Measurements from ENCODE around the gene DLG2.
"Not testable (repeated sequence)": the region's sequence is repeated elsewhere in the genome, so short reads cannot be mapped to it uniquely, and the experiment has no call there.

The DLG2 gene

DNA sequence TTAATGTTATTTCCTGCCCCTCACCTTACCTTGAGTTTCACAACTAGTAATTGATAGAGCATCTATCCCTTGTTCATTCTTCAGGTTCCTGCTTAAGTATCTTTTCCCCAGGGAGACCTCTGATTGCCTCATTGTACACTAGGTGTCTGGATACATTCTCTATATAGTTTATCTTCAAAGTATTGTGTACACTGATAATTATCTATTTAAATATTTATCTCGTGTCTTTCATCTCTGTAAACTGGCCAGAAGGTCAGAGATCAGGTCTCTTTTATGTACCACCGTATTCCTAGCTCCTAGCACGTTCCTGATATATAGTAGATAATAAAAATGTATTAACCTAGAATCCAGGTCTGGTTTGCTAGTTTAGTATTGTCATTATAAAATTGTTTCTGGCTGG, 7.6 kb upstream of the DLG2 start:
- no peak for DNase-seq

DNA sequence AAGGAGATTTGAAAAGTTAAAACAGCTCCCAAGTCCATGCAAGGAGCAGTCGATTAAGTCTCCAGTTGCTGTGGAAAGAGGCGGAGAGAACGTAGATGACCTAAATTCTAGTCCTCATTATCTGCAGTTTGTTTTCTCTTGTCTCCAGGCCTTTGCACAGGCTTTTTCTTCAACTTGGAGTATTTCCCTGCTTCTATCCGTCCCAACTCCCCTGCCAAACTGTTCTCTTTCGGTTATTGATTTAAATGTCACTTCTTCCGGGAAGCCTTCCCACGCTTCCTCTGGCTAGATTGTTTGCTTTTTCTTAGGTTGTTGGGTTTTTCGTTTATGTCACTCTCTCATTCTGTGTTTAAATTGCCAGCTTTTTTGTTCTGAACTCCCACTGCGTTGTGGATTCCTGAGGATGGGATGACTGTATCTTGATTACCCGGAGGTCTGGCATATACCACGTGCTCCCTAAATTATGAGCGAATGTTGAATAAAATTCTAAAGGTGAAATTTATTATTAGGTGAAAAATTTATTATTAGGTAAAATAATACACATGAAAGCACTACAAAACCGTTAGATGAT, 1.7 kb upstream of the DLG2 start:
- DNase-seq, result no peak

DNA sequence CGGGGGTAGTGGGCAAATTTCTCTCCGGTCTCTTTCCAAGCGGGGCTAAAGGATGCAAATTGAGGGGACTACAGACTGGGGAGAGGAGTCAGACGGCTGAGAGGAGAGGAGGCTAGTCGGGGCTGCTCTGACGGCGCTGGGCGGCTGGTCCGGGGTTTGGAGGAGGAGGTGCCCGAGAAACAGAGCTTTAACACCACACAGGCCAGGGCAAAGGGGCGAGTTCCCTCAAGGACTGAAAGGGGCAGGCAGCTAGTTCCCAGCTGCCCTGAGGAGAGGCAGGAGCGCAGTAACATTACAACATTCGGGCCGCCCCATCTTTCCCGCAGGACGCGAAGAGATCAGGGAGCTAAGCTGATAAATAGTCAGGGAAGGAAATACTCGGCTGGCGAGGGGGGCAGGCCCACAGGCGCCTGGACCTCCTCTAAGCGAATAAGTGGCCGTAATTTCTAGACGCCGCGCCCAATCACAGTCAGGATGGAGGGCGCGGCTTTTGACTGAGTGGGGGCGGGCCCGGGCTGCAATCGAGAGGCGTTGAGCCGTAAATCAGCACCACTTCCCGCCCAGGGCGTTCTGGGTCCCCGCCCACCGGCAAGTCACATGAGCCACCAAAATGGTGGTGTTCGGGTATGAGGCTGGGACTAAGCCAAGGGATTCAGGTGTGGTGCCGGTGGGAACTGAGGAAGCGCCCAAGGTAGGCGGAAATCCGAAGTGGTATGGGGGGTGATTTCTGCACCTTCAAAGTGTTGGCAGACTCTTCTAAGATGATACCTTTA, 1.0 kb upstream of the DLG2 start, which contains the start of gene TMEM126B:
Gene TMEM126B (plus strand): TSS at position 596 of the 773 bp plus-strand sequence. CDS start 15 bp downstream, at position 611.
- DNase-seq, result peak; percentile 92

DNA sequence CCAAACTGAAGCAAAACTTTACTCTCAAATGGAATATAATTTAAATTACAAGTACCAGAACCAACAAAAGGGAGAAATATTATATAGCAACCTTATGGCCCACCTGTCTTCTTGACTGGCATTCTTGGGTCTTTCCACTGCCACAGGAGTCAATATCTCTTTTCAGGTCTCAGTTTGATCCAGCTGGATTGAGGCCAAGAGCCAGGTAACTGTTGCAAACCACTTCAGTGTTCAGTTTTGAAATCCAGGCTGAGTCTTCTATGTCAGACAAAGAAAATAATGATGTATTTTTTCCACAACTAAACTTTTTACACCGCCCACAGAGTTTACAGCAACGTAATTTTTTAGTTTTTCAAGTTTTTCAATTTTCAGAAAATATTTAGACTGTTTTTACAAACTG, 648 bp downstream of the DLG2 start:
- peak; percentile 4 for DNase-seq

DNA sequence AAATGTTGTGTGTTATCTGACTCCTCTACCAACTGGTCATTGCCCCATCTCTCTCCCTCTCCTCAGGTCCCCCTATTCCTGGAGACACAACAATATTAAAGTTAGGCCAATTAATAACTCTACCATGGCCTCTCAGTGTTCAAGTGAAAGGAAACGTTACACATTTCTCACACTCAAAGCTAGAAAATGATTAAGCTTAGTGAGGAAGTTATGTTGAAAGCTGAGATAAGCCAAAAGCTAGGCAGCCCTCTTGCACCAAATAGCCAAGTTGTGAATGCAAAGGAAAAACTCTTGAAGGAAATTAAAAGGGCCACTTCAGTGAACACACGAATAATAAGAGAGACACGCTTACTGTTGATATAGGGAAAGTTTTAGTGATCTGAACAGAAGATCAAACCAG, 6.9 kb downstream of the DLG2 start:
- DNase-seq, result no peak

DNA sequence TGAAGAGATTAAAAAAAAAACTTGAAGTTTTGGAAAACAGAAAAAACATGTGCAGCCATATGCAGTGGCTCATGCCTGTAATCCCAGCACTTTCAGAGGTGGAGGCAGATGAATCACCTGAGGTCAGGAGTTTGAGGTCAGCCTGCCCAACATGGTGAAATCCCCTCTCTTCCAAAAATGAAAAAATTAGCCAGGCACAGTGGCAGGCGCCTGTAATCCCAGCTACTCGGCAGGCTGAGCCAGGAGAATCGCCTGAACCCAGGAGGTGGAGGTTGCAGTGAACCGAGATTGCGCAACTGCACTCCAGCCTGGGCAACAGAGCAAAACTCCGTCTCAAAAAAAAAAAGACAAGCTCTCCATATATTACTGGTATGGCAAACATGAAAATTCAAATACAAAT, 7.6 kb downstream of the DLG2 start:
- DNase-seq, result no peak

DNA sequence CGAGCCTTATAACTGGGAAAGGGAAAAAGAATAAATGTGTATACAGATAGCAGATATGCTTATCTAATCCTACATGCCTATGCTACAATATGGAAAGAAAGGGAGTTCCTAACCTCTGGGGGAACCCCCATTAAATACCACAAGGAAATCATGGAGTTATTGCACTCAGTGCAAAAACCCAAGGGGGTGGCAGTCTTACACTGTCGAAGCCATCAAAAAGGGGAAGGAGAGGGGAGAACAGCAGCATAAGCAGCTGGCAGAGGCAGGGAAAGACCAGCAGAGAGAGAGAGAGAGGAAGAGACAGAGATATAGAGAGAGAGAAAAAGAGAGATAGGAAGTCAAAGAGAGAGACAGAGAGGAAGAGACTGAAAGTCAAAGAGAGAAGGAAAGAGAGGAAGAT, 15.5 kb downstream of the DLG2 start:
- DNase-seq, result not testable (repeated sequence)

DNA sequence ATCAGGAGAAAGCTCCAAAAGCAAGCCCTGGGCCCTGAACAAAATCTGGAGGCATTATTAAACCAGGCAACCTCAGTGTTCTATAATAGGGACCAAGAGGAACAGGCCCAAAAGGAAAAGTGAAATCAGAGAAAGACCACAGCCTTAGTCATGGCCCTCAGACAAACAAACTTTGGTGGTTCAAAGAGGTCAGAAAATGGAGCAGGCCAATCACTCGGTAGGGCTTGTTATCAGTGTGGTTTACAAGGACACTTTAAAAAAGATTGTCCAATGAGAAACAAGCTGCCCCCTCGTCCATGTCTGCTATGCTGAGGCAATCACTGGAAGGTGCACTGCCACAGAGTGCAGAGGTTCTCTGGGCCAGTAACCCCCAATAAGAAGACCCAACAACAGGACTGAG, 17.9 kb downstream of the DLG2 start:
- not testable (repeated sequence) for DNase-seq

DNA sequence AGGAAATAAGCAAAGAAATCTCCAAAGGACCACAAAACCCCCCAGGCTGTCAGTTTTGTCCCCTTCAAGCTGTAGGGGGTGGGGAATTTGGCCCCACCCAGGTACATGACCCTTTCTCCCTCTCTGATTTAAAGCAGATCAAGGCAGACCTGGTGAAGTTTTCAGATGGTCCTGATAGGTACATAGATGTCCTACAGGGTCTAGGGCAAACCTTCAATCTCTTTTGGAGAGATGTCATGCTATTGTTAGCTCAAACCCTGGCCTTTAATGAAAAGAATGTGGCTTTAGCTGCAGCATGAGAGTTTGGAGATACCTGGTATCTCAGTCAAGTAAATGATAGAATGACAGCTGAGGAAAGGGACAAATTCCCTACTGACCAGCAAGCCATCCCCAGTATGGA, 18.5 kb downstream of the DLG2 start:
- not testable (repeated sequence) for DNase-seq

DNA sequence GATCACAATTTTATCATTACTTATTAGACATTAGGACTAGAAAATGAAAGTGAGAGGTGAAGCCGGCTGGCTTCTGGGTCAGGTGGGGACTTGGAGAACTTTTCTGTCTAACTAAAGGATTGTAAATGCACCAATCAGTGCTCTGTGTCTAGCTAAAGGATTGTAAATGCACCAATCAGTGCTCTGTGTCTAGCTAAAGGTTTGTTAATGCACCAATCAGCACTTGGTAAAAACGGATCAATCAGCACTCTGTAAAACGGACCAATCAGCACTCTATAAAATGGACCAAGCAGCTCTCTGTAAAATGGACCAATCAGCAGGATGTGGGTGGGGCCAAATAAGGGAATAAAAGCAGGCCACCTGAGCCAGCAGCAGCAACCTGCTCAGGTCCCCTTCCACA, 20.9 kb downstream of the DLG2 start:
- DNase-seq, result not testable (repeated sequence)

DNA sequence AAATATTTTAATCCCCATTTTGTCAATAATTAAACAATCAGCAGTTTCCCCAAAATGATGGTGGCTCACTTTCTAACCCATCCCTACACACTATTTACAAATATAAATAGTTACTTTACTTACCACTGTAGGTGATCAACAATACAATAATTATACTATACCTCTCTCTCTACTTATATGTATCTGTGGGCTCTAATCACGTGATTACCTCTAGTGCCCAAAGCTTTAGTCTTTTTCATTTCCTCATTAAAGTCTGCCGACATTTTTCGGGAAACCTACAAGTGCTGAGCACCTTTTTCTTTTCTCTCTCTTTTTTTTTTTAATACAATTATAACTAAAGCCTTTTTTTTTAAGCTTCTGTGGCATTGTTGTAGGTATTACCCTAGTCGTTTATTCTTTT, 23.9 kb downstream of the DLG2 start:
- no peak for DNase-seq

DNA sequence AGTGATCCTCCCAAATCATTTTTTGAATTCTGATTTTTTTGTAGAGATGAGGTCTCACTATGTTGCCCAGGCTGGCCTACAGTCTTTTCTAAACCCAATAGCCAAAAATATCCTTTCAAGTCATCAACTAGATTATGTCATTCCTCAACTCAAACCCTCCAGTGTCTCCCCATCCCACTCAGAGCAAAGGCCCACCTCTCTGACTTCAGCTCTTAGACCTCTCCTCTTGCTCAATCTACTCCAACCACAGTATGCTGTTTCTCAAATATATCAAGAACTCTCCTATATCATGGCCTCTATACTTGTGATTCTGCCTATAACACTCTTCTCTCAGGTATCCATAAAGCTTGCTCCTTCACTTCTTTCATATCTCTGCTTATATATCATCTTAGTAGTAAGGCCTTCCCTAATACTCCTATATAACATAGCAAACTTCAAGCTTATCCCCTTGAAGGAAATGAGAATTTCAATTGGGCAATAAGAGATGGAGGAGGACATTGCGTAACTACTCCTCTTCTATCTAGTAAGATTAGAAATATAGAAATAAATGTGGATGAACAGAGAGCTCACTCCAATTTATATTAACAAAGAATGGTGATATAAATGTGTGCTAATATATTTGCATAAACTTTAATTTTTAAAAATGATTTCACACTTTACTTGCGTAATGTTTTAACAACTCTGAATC, 24.5 kb downstream of the DLG2 start:
- no peak for DNase-seq

DNA sequence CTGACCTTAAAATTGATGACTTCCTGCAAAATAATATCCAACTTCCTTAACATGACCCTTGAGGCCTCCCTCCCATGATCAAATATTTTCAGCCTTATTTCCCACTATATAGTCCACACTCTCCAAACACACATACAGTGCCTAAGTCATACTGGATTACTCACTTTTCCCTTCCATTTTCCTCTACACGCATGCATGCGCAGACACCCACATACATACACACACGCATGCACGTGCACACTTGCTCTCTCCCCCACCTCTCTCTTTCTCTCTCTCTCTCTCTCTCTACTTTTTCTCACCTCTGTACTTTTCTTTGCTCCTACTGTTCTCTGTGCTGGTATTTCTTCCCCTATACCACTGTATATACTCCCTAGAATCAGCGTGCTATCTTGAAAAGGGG, 28.1 kb downstream of the DLG2 start:
- DNase-seq, result no peak

DNA sequence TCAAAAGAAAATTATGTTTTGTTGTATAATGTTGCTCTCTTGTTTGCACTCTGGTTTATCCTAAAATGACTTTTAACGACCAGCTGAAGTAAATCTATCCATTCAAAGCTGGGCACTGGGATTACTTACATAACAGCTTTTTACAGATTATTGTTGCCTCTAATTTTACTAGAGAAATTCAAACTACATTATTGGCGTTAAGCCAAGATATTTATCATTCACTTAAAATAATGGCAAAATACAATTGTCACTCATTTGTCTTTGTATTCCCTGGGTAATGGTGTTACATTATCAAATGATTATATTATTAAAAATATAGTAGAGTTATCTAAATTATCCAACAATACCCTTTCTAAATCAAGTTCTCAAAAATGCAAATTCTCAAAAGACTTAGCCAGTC, 30.3 kb downstream of the DLG2 start:
- no peak for DNase-seq

DNA sequence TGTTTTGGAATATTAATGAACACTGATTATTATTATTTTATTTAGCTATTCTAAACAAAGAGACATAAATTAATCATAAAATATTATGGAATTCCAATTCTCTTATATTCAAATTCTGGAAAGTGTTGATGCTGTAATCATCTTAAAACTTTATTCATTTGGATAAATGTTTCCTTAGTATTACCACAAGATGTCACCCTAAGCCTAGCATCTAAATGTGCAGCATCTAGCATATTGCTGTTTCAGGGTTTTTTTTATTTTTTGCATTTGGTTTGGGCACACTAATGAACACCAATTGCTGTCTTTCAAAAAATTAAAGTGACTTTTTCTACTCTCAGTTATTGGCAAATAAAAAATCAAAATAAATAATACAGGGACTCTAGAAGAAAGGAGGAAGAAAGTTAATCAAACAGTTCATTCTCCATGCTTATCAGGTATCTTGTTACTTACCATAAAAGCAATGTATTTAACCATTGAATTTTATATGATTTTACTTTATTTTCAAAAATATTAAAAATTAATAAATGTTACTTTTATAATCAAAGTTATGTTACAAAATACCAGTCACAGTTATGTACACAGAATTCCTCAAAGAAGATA, 31.8 kb downstream of the DLG2 start:
- no peak for DNase-seq

DNA sequence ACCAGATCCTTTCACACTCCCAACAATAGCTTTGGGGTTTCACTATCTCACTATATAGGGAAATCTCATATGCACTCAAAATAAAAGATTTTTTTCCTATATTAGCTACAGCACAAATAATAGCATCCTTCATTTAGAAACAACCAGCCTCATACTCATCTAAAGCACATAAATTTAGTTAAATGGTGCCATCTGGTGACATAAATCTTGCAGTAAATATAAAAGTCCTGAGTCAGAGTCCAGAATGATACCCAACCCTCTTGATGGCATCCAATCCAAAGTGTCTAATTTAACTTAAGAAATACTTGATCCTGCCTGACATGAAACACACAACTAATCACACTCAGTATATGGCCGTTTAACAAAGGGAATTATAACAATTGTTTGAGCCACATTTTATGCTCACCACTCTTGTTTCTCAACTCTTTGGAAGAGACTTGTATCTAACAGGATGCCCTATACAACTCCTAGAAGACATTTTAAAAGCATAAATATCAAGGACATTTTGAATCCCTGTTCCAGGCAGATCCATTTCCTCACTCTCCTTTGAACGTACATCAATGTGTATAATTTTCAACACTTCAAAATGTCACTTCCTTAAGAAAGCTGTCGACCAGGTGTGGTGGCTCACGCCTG, 36.2 kb downstream of the DLG2 start:
- no peak for DNase-seq

DNA sequence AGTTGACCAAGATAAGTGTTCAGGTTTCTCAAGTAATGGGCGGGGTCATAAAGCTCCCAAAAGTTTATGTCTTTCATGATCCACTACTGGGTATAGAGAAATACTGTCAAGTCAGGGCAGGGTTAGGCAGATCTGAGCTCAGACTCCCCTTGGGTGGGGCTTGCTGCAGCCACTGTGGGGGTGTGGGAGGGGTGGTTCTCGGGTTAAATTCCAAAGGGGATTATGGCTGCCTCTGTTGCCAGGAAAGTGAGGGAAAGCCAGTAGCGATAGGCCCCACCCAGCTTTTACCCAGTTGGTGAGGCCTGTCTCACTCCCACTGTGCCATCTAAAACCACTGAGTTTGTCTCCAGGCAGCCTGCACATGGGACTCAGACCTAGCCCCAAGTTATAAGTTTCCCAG, 37.8 kb downstream of the DLG2 start:
- DNase-seq, result no peak

DNA sequence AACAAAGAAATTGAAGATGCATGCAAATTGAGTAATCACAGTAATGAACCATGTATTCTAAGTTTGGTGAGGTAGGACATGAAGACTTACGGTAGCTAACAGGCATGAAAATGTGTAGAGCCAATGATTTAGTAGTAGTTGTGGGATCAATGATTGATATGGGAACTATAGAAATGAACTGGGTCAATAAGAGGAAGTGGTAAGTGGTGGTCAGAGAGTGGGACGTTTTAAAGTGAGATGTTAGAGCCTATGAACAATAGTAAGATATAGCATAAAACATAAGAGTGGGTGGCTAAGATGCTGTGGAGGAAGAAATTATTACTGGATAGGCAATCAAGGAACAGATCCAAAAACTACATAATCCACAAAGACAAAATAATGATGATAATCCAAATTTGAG, 45.0 kb downstream of the DLG2 start:
- DNase-seq, result no peak

DNA sequence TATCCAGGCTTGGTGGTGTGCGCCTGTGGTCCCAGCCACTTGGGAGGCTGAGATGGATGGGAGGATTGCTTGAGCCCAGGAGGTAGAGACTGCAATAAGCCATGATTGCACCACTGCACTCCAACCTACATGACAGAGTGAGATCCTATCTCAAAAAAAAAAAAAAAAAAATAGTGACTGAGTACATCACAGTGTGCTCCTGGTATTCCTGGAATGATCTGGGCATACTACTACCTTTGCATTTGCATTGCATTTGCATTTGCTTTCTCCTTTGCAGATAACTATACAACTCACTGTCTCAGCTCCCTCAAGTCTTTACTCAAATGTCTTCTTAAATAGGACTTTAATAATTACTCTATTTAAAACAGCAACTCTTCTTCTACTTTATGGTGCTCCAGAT, 51.8 kb downstream of the DLG2 start:
- DNase-seq, result no peak

DNA sequence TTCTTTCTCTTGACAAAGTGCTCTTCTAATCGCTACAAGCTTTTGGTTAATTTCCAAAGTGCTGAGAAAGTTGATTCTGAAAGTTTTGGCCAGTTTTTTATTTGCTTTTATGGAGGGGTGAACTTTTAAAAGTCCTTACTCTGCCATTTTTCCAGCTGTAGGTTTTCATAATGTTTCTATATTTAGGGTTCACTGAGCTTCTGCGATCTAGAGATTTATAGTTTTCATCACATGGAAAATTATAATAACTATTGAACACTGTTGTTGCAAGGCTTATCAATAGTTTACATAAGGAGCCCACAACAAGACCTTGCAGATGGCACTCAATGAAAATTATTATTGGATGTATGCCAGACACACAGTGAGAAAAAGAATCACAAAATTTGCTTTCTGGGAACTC, 55.1 kb downstream of the DLG2 start:
- DNase-seq, result no peak

DNA sequence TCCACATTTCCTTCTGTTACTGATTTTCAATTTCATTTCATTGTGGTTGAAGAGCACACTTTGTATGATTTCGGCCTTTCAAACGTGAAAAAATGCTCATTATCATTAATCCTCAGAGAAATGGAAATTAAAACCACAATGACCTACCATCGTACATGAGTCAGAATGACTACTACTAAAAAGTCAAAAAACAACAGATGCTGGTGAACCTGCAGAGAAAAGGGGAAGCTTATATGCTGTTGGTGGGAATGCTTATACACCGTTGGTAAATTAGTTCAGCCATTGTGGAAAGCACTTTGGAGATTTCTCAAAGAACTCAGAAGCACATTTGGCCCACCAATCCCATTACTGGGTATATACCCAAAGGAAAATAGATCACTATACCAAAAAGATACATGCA, 57.6 kb downstream of the DLG2 start:
- DNase-seq, result no peak

DNA sequence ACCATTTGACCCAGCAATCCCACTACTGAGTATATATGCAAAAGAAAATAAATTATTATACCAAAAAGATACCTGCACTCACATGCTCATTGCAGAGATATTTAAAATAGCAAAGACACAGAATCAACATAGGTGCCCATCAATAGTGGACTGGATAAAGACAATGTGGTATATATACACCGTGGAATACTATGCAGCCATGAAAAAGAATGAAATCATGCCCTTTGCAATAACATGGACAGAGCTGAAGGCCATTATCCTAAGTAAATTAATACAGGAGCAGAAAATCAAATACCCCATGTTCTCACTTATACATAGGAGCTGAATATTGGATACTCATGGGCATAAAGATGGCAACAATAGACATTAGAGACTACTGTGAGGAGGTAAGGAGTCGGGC, 68.7 kb downstream of the DLG2 start:
- no peak for DNase-seq

DNA sequence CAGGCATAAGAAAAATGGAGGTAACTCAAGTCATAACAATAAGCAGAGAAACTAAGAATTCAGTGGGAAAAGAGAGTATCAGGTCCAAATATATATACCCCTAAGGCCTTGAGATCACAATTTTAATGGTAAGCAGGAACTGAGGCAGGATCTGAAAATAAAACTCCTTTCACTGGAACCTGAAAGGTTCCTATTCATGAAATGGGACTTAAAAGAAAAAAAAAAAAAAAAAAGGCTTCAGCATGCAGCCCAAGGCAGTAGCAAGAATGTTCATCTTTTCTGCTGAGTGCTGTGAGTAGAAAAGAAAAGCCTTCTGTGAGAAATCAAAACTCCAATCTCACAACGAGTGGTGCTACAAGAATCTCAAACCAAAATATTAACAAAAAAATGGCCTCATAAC, 75.3 kb downstream of the DLG2 start:
- no peak for DNase-seq

Data from NCI-H2107 (cell line).